ENCODE data around the gene IQCE. TPM values are rescaled to one million over a fixed set of nuclear protein-coding genes. Genes with fewer than 3 reads are reported as not detected.

The IQCE gene
- total and polyA plus RNA-seq, 10 of the 15 experiments (the other 5 are each of a cell fraction or from before 2014, with no cell fraction given) = 0.37 to 8.1 (median 3.7) TPM

GRCh38 chr7:2523461-2523936 is 35.3 kb upstream of the IQCE start:
- CTCF ChIA-PET = interaction anchor here (2.2 kb wide), 1 partner anchor 44 kb away, joined by 7 read pairs; no protein-coding TSS in a partner anchor
- Histone ChIP-seq H3K9ac (ENCODE audit: control insufficient read depth, insufficient read depth, low read length) (no peak overlapping the region), H3K9me3 (replicated peaks; ENCODE audit: control insufficient read depth, insufficient read depth, low read length) (no peaks in the 10 kb centered on the region), H3K27ac (ENCODE audit: control insufficient read depth, insufficient read depth) (no peak overlapping the region), H3K4me2 (ENCODE audit: control insufficient read depth, insufficient read depth) (no peak overlapping the region), H3K4me1 (ENCODE audit: control insufficient read depth, insufficient read depth, low read length) (peaks cover 23% of the 10 kb centered on the region), H2AFZ (ENCODE audit: control insufficient read depth, low read depth, low read length) (no peak overlapping the region), H3K36me3 (ENCODE audit: control insufficient read depth in 2 of 2, insufficient read depth in 2 of 2, low read length in 1 of 2) (no peaks in the 10 kb centered on the region), H4K20me1 (ENCODE audit: control insufficient read depth, insufficient read depth) (no peaks in the 10 kb centered on the region), H3K79me2 (ENCODE audit: control insufficient read depth, insufficient read depth, low read length) (no peaks in the 10 kb centered on the region), H3K27me3 (replicated peaks in 1 of 2; ENCODE audit: control insufficient read depth in 2 of 2, insufficient read depth in 2 of 2, low read length in 1 of 2) (peaks cover 0 to 11% of the 10 kb centered on the region in 2 experiments; a peak in 3 of 4 replicates), H3K4me3 (no peak overlapping the region)
- RAD21 ChIA-PET (ENCODE audit: unreplicated experiment) = interaction anchor here (1.5 kb wide), 1 partner anchor 36 kb away, joined by 3 read pairs; no protein-coding TSS in a partner anchor
- POLR2A ChIA-PET = no interaction called here
- intact Hi-C loops (cut with micrococcal nuclease; ENCODE audit: unreplicated experiment) = no loop called here
- no TSS peak for BruUV-seq (replicated peaks)
- ATAC-seq (no peak), FAIRE-seq (no peak), DNase-seq (ENCODE audit: low read depth, low spot score) (no peak)
- TF ChIP-seq EED (IDR thresholded peaks at IDR 0.05; ENCODE audit: low read depth) (no peak), SMAD5 (IDR thresholded peaks at IDR 0.05; ENCODE audit: low read depth) (no peak), ZNF622 (IDR thresholded peaks at IDR 0.05) (no peak), STAT1 (conservative IDR thresholded peaks at IDR 0.05) (no peak), MAX (IDR thresholded peaks at IDR 0.05; ENCODE audit: low read depth, low read length) (no peak), ETV6 (conservative IDR thresholded peaks at IDR 0.05 in 1 of 2, IDR thresholded peaks at IDR 0.05 in 1 of 2; ENCODE audit: borderline replicate concordance in 1 of 2, low read depth in 1 of 2) (no peak), NBN (IDR thresholded peaks at IDR 0.05) (no peak), CBX5 (IDR thresholded peaks at IDR 0.05; ENCODE audit: low read depth) (no peak), SMAD1 (IDR thresholded peaks at IDR 0.05; ENCODE audit: low read depth, partially characterized antibody) (no peak), HDAC2 (IDR thresholded peaks at IDR 0.05) (no peak), IRF5 (IDR thresholded peaks at IDR 0.05; ENCODE audit: borderline replicate concordance) (no peak), HDGF (IDR thresholded peaks at IDR 0.05) (no peak), BCL3 (IDR thresholded peaks at IDR 0.05; ENCODE audit: borderline replicate concordance, insufficient read depth, low read depth, low read length, poor library complexity, severe bottlenecking) (no peak), KLF5 (IDR thresholded peaks at IDR 0.05; ENCODE audit: partially characterized antibody) (no peak), E2F4 (IDR thresholded peaks at IDR 0.05; ENCODE audit: low read depth, low read length) (no peak)
- in situ Hi-C loops (cut with MboI) = no loop called here
- SMC1A ChIA-PET (ENCODE audit: uncharacterized antibody, unreplicated experiment) = interaction anchor here (0.7 kb wide), 1 partner anchor 31 kb away, joined by 3 read pairs; no protein-coding TSS in a partner anchor
- WGBS (ENCODE audit: insufficient coverage, insufficient replicate concordance, low lambda C conversion rate, missing lambda C conversion rate) = 40% methylated on average over 22 of the region's 22 CpGs
